ENCODE measurements around the gene SEZ6L.

Gene SEZ6L

GRCh38 chr22:26182723-26183122, 13.5 kb downstream of the SEZ6L start:
- Histone ChIP-seq H3F3A (ENCODE audit: low read depth) (no peaks in the 10 kb centered on the region), H4K20me1 (ENCODE audit: insufficient read depth, low read length, poor library complexity, severe bottlenecking) (no peaks in the 10 kb centered on the region)

DNA sequence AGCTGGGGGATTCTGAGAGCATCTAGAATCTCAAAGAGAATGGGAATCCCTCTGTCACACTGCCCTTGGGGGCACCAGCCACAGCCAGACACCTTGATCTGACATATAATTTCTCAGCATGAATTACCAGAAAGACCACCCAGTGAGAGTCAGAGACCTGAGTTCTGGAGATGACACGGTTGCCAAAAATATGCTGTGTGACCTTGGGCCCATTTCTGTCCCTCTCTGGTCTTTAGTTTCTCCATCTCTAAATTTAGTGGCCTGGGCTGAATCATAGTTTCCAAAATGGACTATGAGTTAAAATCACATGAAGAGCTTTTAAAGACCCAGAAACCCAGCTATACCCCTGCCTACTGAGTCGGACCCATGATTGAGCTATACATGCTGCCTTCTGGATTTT, 15.9 kb downstream of the SEZ6L start:
- Histone ChIP-seq H3K27me3 (ENCODE audit: insufficient read depth, low read length, poor library complexity, severe bottlenecking) (no peaks in the 10 kb centered on the region), H2AFZ (ENCODE audit: low read length) (no peak overlapping the region), H3K79me2 (ENCODE audit: insufficient read depth, low read length) (no peaks in the 10 kb centered on the region), H3K36me3 (ENCODE audit: insufficient read depth, low read length) (no peaks in the 10 kb centered on the region), H3K4me3 (ENCODE audit: low read length, poor library complexity, severe bottlenecking) (no peak overlapping the region), H3K9me3 (ENCODE audit: insufficient read depth, low read depth, low read length) (no peaks in the 10 kb centered on the region), H3K9me2 (replicated peaks; ENCODE audit: low read depth, low read length) (no peaks in the 10 kb centered on the region), H3F3A (ENCODE audit: low read depth) (no peaks in the 10 kb centered on the region), H3K4me1 (ENCODE audit: insufficient read depth, low read length, poor library complexity, severe bottlenecking) (no peaks in the 10 kb centered on the region), H3K9ac (ENCODE audit: low read depth, low read length, poor library complexity, severe bottlenecking) (no peak overlapping the region), H3K4me2 (ENCODE audit: low read depth, low read length, poor library complexity, severe bottlenecking) (no peak overlapping the region), H4K20me1 (ENCODE audit: insufficient read depth, low read length, poor library complexity, severe bottlenecking) (no peaks in the 10 kb centered on the region)
- TF ChIP-seq, protein P1, sequence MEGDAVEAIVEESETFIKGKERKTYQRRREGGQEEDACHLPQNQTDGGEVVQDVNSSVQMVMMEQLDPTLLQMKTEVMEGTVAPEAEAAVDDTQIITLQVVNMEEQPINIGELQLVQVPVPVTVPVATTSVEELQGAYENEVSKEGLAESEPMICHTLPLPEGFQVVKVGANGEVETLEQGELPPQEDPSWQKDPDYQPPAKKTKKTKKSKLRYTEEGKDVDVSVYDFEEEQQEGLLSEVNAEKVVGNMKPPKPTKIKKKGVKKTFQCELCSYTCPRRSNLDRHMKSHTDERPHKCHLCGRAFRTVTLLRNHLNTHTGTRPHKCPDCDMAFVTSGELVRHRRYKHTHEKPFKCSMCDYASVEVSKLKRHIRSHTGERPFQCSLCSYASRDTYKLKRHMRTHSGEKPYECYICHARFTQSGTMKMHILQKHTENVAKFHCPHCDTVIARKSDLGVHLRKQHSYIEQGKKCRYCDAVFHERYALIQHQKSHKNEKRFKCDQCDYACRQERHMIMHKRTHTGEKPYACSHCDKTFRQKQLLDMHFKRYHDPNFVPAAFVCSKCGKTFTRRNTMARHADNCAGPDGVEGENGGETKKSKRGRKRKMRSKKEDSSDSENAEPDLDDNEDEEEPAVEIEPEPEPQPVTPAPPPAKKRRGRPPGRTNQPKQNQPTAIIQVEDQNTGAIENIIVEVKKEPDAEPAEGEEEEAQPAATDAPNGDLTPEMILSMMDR (conservative IDR thresholded peaks at IDR 0.05; ENCODE audit: low read length) = no peak
- TF ChIP-seq EZH2phosphoT487 (IDR thresholded peaks at IDR 0.05; ENCODE audit: borderline replicate concordance) = no peak

More at GRCh38 chr22:26182723-26183122, 13.5 kb downstream of the SEZ6L start:
- H3K36me3 ChIP-seq (ENCODE audit: insufficient read depth, low read length) = no peaks in the 10 kb centered on the region
- H3K79me2 ChIP-seq (ENCODE audit: insufficient read depth, low read length) = no peaks in the 10 kb centered on the region
- no peaks in the 10 kb centered on the region for H3K4me1 ChIP-seq (ENCODE audit: insufficient read depth, low read length, poor library complexity, severe bottlenecking)
- no peaks in the 10 kb centered on the region for H3K9me2 ChIP-seq (replicated peaks; ENCODE audit: low read depth, low read length)
- H3K9ac ChIP-seq (ENCODE audit: low read depth, low read length, poor library complexity, severe bottlenecking) = no peak overlapping the region
- TF ChIP-seq EZH2phosphoT487 (IDR thresholded peaks at IDR 0.05; ENCODE audit: borderline replicate concordance) = no peak
- TF ChIP-seq, protein P1 (conservative IDR thresholded peaks at IDR 0.05; ENCODE audit: low read length) = no peak
- H3K4me2 ChIP-seq (ENCODE audit: low read depth, low read length, poor library complexity, severe bottlenecking) = no peak overlapping the region
- H3K4me3 ChIP-seq (ENCODE audit: low read length, poor library complexity, severe bottlenecking) = no peak overlapping the region
- no peaks in the 10 kb centered on the region for H3K9me3 ChIP-seq (ENCODE audit: insufficient read depth, low read depth, low read length)
- no peaks in the 10 kb centered on the region for H3K27me3 ChIP-seq (ENCODE audit: insufficient read depth, low read length, poor library complexity, severe bottlenecking)
- H2AFZ ChIP-seq (ENCODE audit: low read length) = no peak overlapping the region

DNA sequence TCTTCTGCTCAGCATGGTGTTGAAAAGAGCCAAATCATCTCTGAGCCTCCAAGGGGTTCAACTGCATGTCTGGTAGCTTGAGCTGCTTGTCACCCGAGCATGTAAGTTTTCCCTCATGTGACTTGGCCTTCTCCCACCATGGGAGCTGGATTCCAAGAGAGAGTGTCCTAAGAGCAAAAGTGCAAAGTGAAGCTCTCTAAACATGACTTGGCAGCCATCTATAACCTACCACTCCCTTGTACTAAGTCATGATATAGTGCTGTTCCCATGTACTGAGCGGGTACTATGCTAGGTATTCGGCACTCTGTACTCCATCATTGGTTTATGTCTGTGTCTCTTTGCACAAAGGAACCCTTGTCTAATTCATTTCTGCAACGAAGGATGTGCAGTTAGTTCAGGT, 19.1 kb downstream of the SEZ6L start:
- Histone ChIP-seq H3K9ac (ENCODE audit: low read depth, low read length, poor library complexity, severe bottlenecking) (no peak overlapping the region), H3K9me2 (replicated peaks; ENCODE audit: low read depth, low read length) (no peaks in the 10 kb centered on the region), H3K79me2 (ENCODE audit: insufficient read depth, low read length) (no peaks in the 10 kb centered on the region), H3K4me3 (ENCODE audit: low read length, poor library complexity, severe bottlenecking) (no peak overlapping the region), H3K9me3 (ENCODE audit: insufficient read depth, low read depth, low read length) (no peaks in the 10 kb centered on the region), H3K4me1 (ENCODE audit: insufficient read depth, low read length, poor library complexity, severe bottlenecking) (no peaks in the 10 kb centered on the region), H2AFZ (ENCODE audit: low read length) (no peak overlapping the region), H4K20me1 (ENCODE audit: insufficient read depth, low read length, poor library complexity, severe bottlenecking) (no peaks in the 10 kb centered on the region), H3F3A (ENCODE audit: low read depth) (no peaks in the 10 kb centered on the region), H3K4me2 (ENCODE audit: low read depth, low read length, poor library complexity, severe bottlenecking) (no peak overlapping the region), H3K36me3 (ENCODE audit: insufficient read depth, low read length) (no peaks in the 10 kb centered on the region), H3K27me3 (ENCODE audit: insufficient read depth, low read length, poor library complexity, severe bottlenecking) (no peaks in the 10 kb centered on the region)
- TF ChIP-seq, protein P1 (conservative IDR thresholded peaks at IDR 0.05; ENCODE audit: low read length) = no peak
- no peak for TF ChIP-seq EZH2phosphoT487 (IDR thresholded peaks at IDR 0.05; ENCODE audit: borderline replicate concordance)

Data from Loucy (cell line).